Smooth muscle cell (in vitro differentiated cells): ENCODE results near the gene LRG1. TPM values are rescaled to one million over a fixed set of nuclear protein-coding genes. Genes with fewer than 3 reads are reported as not detected.

Experiments
- DNase-seq: peaks from one replicate; lab custom pipeline; 2025; ENCODE audit not compliant: unreplicated experiment; lab: John Stamatoyannopoulos, UW
- H2AFZ ChIP-seq: fragments of 200-600 bp; sonication (generic); 2 replicates; pipeline ENCODE4 v1.6.0; 2016; ENCODE audit warnings: antibody characterized with exemption, low read depth, mild to moderate bottlenecking
- H3F3A ChIP-seq: fragments of 200-600 bp; sonication (generic); 2 replicates; pipeline ENCODE4 v1.6.0; 2017; ENCODE audit warnings: antibody characterized with exemption, low read depth
- H3K27ac ChIP-seq: fragments of 200-600 bp; sonication (generic); 2 replicates; pipeline ENCODE4 v1.5.1; 2016; ENCODE audit warnings: low read depth, mild to moderate bottlenecking
- H3K27me3 ChIP-seq: fragments of 200-600 bp; sonication (generic); 2 replicates; pipeline ENCODE4 v1.6.1; 2016; ENCODE audit warnings: low read depth, mild to moderate bottlenecking
- H3K36me3 ChIP-seq: fragments of 200-600 bp; sonication (generic); 2 replicates; pipeline ENCODE4 v1.5.1; 2016; ENCODE audit warnings: low read depth
- H3K4me1 ChIP-seq: fragments of 200-600 bp; sonication (generic); 2 replicates; pipeline ENCODE4 v1.5.1; 2016; ENCODE audit warnings: low read depth
- H3K4me2 ChIP-seq: fragments of 200-600 bp; sonication (generic); 2 replicates; pipeline ENCODE4 v1.6.0; 2016; ENCODE audit warnings: mild to moderate bottlenecking
- H3K4me3 ChIP-seq: fragments of 200-600 bp; sonication (generic); 2 replicates; pipeline ENCODE4 v1.5.1; 2016; ENCODE audit warnings: mild to moderate bottlenecking
- H3K79me2 ChIP-seq: fragments of 200-600 bp; sonication (generic); 2 replicates; pipeline ENCODE4 v1.6.0; 2016; ENCODE audit warnings: low read depth, mild to moderate bottlenecking
- H3K9ac ChIP-seq: fragments of 200-600 bp; sonication (generic); 2 replicates; pipeline ENCODE4 v1.6.0; 2016; ENCODE audit warnings: low read depth
- H3K9me3 ChIP-seq: fragments of 200-600 bp; sonication (generic); replicated peaks from 2 replicates; pipeline ENCODE4 v1.5.1; 2016; ENCODE audit warnings: low read depth
- H4K20me1 ChIP-seq: fragments of 200-600 bp; sonication (generic); 2 replicates; pipeline ENCODE4 v1.6.0; 2016; ENCODE audit warnings: low read depth
- WGBS: methylation state at CpG from one replicate; pipeline ENCODE4 v1.1.7; 2016; ENCODE audit warnings: low lambda C conversion rate; 5-methylcytosine and 5-hydroxymethylcytosine counted together
- polyA plus RNA-seq: library from polyadenylated mRNA; unstranded; fragments of >200 nt; fragmentation: Nextera tagmentation; extraction: Ambion mirVana; gene quantifications from 2 replicates; pipeline ENCODE4 v1.2.1, GENCODE V29; 2016
- total RNA-seq: library from RNA; depleted of rRNA; stranded (reverse); fragments of >200 nt; gene quantifications from 2 replicates; pipeline ENCODE4 v1.2.3, GENCODE V29; 2014
- TF ChIP-seq, protein P1 (sequence below): fragments of 200-600 bp; sonication (generic); IDR thresholded peaks from 2 replicates; pipeline ENCODE4 v1.5.1; 2017; ENCODE audit warnings: borderline replicate concordance, mild to moderate bottlenecking, antibody characterized with exemption; ENCODE audit not compliant: insufficient read depth, poor library complexity, severe bottlenecking

Gene LRG1
- total and polyA plus RNA-seq, 2 experiments from 2014 or later = not detected

DNA sequence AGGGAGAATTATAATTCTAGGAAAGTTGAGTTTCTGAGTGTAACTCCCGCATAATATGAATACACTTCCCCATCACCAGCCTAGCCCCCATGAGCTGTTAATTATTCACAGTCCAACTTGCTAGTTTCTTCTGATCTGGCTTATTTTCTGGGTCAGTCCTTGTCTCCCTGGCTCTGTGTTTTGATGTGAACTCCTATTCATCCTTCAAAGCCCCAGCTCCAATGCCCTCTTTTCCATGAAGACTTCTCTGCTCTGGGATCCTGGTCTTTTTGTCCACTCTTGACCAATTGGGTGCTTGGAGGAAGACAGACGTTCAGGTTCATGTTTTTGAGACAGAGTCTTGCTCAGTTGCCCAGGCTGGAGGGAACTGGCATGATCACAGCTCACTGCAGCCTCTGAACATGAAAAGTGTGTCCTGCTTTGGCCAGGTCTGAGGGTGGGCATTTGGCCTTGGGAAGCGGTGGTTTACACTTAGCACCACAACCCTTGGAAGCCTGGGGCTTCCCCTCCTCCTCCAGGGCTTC is 605 bp downstream of the LRG1 start:
- Histone ChIP-seq H3K79me2 (no peaks in the 10 kb centered on the region), H3K4me2 (no peak overlapping the region), H3K4me1 (no peaks in the 10 kb centered on the region), H3F3A (no peaks in the 10 kb centered on the region), H3K27me3 (peaks cover 16% of the 10 kb centered on the region), H3K36me3 (no peaks in the 10 kb centered on the region), H3K4me3 (no peak overlapping the region), H2AFZ (no peak overlapping the region), H4K20me1 (no peaks in the 10 kb centered on the region), H3K27ac (no peak overlapping the region), H3K9me3 (peaks cover 2% of the 10 kb centered on the region), H3K9ac (no peak overlapping the region)
- WGBS = 93% methylated on average over 3 of the region's 3 CpGs
- TF ChIP-seq, protein P1, sequence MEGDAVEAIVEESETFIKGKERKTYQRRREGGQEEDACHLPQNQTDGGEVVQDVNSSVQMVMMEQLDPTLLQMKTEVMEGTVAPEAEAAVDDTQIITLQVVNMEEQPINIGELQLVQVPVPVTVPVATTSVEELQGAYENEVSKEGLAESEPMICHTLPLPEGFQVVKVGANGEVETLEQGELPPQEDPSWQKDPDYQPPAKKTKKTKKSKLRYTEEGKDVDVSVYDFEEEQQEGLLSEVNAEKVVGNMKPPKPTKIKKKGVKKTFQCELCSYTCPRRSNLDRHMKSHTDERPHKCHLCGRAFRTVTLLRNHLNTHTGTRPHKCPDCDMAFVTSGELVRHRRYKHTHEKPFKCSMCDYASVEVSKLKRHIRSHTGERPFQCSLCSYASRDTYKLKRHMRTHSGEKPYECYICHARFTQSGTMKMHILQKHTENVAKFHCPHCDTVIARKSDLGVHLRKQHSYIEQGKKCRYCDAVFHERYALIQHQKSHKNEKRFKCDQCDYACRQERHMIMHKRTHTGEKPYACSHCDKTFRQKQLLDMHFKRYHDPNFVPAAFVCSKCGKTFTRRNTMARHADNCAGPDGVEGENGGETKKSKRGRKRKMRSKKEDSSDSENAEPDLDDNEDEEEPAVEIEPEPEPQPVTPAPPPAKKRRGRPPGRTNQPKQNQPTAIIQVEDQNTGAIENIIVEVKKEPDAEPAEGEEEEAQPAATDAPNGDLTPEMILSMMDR = no peak
- no peak for DNase-seq

DNA sequence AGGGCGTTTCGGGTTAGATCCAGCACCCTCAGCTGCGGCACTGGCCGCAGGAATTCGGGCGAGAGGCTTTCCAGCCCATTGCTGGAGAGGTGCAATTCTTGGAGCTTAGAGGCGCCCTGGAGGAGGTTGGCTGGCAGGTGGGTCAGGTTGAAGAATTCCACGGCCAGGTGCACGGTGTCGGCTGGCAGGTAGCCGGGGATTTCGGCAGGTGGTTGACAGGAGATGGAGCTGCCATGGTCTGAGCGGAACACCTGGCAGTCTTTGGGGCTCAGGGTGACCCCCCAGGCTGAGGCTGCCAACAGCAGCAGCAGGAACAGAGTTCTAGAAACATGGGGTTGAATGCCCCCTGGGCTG is 1.3 kb downstream of the LRG1 start:
- Histone ChIP-seq H3K4me3 (no peak overlapping the region), H3F3A (no peaks in the 10 kb centered on the region), H4K20me1 (no peaks in the 10 kb centered on the region), H2AFZ (no peak overlapping the region), H3K9ac (no peak overlapping the region), H3K27me3 (peaks cover 20% of the 10 kb centered on the region), H3K27ac (no peak overlapping the region), H3K4me1 (no peaks in the 10 kb centered on the region), H3K79me2 (no peaks in the 10 kb centered on the region), H3K9me3 (peaks cover 2% of the 10 kb centered on the region), H3K4me2 (no peak overlapping the region), H3K36me3 (no peaks in the 10 kb centered on the region)
- TF ChIP-seq, protein P1 = no peak
- no peak for DNase-seq
- 96% methylated on average over 13 of the region's 13 CpGs for WGBS

DNA sequence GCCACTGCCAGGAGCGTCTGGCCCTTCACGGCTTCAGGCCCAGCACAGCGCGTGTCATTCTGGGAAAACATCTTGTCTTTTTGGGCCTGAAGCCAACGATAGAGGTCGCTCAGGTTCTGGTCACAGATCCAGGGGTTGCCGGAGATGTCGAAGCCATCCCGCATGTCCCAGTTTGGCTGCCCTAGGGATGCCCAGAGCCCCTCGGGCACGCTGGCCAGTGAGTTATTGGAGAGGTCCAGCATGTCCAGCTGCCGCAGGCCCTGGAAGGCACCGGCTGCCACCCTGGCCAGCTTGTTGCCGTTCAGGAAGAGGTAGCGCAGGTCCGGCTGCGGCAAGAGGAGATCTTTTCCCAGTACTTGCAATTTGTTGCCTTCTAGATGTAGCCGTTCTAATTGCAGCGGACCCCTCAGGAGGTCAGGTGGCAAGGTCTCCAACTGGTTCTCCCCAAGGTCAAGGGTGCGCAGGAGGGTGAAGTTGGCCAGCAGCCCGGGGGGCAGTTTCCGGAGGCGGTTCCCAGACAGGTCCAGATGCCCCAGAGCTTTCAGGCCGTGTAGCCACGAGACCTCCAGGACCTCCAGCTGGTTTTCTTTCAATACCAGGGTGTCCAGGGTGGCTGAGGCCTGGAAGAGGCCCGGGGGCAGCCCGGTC is 1.8 kb downstream of the LRG1 start:
- Histone ChIP-seq H4K20me1 (no peaks in the 10 kb centered on the region), H3K9ac (no peak overlapping the region), H3K27me3 (peaks cover 22% of the 10 kb centered on the region), H3K4me3 (no peak overlapping the region), H3K79me2 (no peaks in the 10 kb centered on the region), H2AFZ (no peak overlapping the region), H3K4me1 (no peaks in the 10 kb centered on the region), H3F3A (no peaks in the 10 kb centered on the region), H3K4me2 (no peak overlapping the region), H3K9me3 (peaks cover 2% of the 10 kb centered on the region), H3K36me3 (no peaks in the 10 kb centered on the region), H3K27ac (no peak overlapping the region)
- TF ChIP-seq, protein P1 = no peak
- no peak for DNase-seq
- 87% methylated on average over 27 of the region's 27 CpGs for WGBS

DNA sequence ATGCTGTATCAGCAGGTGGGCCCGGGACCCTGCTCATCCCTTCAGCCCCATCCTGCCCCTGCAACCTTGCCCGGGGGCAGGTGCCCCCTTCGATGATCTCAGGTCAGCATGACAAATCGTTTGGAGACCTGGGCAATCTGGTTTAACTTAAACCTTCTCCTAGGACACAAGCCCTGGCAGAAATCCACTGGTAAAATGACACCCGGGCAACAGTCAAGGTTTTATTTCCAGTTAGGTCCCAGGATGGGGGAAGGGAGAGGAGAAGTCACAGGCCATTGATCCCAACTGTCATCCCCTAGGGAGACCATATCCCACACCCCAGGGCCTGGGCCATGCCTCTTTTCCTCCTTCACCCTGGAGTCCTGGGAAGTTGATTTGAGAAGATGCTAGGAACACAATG is 3.0 kb downstream of the LRG1 start:
- Histone ChIP-seq H3K9me3 (peaks cover 2% of the 10 kb centered on the region), H3K36me3 (no peaks in the 10 kb centered on the region), H3K79me2 (no peaks in the 10 kb centered on the region), H3K4me1 (no peaks in the 10 kb centered on the region), H3F3A (no peaks in the 10 kb centered on the region), H4K20me1 (no peaks in the 10 kb centered on the region), H2AFZ (no peak overlapping the region), H3K9ac (no peak overlapping the region), H3K4me3 (no peak overlapping the region), H3K27me3 (peaks cover 22% of the 10 kb centered on the region), H3K4me2 (no peak overlapping the region), H3K27ac (no peak overlapping the region)
- 75% methylated on average over 5 of the region's 5 CpGs for WGBS
- no peak for DNase-seq
- TF ChIP-seq, protein P1 = no peak
